Measurements from ENCODE around the gene CLTB. TPM values are rescaled to one million over a fixed set of nuclear protein-coding genes. Genes with fewer than 3 reads are reported as not detected.

Gene CLTB
- total RNA-seq, 2 experiments from 2014 or later = 69.5 to 73.2 TPM

GRCh38 chr5:176427971-176428370 lies 11.6 kb upstream of the CLTB start:
- DNase-seq (no peak), ATAC-seq (ENCODE audit: poor library complexity) (no peak)
- H3K4me1 Mint-ChIP-seq (ENCODE audit: low read depth) = no peaks in the 10 kb centered on the region
- peaks cover 6% of the 10 kb centered on the region for H3K27me3 Mint-ChIP-seq
- Histone ChIP-seq H3K4me3 (ENCODE audit: low read length) (no peak overlapping the region), H3K9me3 (ENCODE audit: control insufficient read depth in 1 of 2, insufficient read depth in 1 of 2, low read length in 2 of 2) (peaks cover 0 to 3% of the 10 kb centered on the region in 2 experiments), H3K36me3 (ENCODE audit: insufficient read depth, low read length) (no peaks in the 10 kb centered on the region), H3K27me3 (ENCODE audit: control insufficient read depth in 1 of 2, insufficient read depth in 2 of 2, low read length in 2 of 2) (no peaks in the 10 kb centered on the region), H3K27ac (ENCODE audit: low read depth in 1 of 2, low read length in 2 of 2) (no peak overlapping the region), H3K4me1 (ENCODE audit: insufficient read depth, low read length) (no peaks in the 10 kb centered on the region)
- TF ChIP-seq CTCF (IDR thresholded peaks at IDR 0.05) = no peak
- POLR2A ChIA-PET = no interaction called here
- H3K27ac Mint-ChIP-seq = no peak overlapping the region
- CTCF ChIA-PET = no interaction called here
- H3K9me3 Mint-ChIP-seq = no peaks in the 10 kb centered on the region
- intact Hi-C loops (cut with DNase I, micrococcal nuclease) = no loop called here
- H3K4me3 Mint-ChIP-seq = no peak overlapping the region
- H3K36me3 Mint-ChIP-seq (ENCODE audit: low read depth) = no peaks in the 10 kb centered on the region

GRCh38 chr5:176426876-176427275 lies 10.5 kb upstream of the CLTB start:
- Mint-ChIP-seq H3K4me3 (no peak overlapping the region), H3K36me3 (ENCODE audit: low read depth) (no peaks in the 10 kb centered on the region), H3K27me3 (peaks cover 5% of the 10 kb centered on the region), H3K27ac (no peak overlapping the region), H3K4me1 (ENCODE audit: low read depth) (no peaks in the 10 kb centered on the region), H3K9me3 (no peaks in the 10 kb centered on the region)
- Histone ChIP-seq H3K27me3 (ENCODE audit: control insufficient read depth in 1 of 2, insufficient read depth in 2 of 2, low read length in 2 of 2) (no peaks in the 10 kb centered on the region), H3K4me3 (ENCODE audit: low read length) (no peak overlapping the region), H3K4me1 (ENCODE audit: insufficient read depth, low read length) (no peaks in the 10 kb centered on the region), H3K9me3 (ENCODE audit: control insufficient read depth in 1 of 2, insufficient read depth in 1 of 2, low read length in 2 of 2) (peaks cover 0 to 3% of the 10 kb centered on the region in 2 experiments), H3K36me3 (ENCODE audit: insufficient read depth, low read length) (no peaks in the 10 kb centered on the region), H3K27ac (ENCODE audit: low read depth in 1 of 2, low read length in 2 of 2) (no peak overlapping the region)
- ChIA-PET CTCF (interaction anchor here (1.4 to 2.3 kb wide), 2 partner anchors 10 to 116 kb away, joined by 3 to 6 read pairs; partner anchors contain the start of gene CLTB), POLR2A (no interaction called here)
- no peak for TF ChIP-seq CTCF (IDR thresholded peaks at IDR 0.05)
- ATAC-seq (ENCODE audit: poor library complexity) (no peak), DNase-seq (no peak)
- intact Hi-C loops (cut with DNase I, micrococcal nuclease) = no loop called here

GRCh38 chr5:176425791-176426190 lies 9.5 kb upstream of the CLTB start:
- Histone ChIP-seq H3K4me3 (ENCODE audit: low read length) (no peak overlapping the region), H3K36me3 (ENCODE audit: insufficient read depth, low read length) (no peaks in the 10 kb centered on the region), H3K9me3 (ENCODE audit: control insufficient read depth in 1 of 2, insufficient read depth in 1 of 2, low read length in 2 of 2) (peaks cover 0 to 3% of the 10 kb centered on the region in 2 experiments), H3K27me3 (ENCODE audit: control insufficient read depth in 1 of 2, insufficient read depth in 2 of 2, low read length in 2 of 2) (no peaks in the 10 kb centered on the region), H3K4me1 (ENCODE audit: insufficient read depth, low read length) (no peaks in the 10 kb centered on the region), H3K27ac (ENCODE audit: low read depth in 1 of 2, low read length in 2 of 2) (no peak overlapping the region)
- Mint-ChIP-seq H3K9me3 (no peaks in the 10 kb centered on the region), H3K4me1 (ENCODE audit: low read depth) (no peaks in the 10 kb centered on the region), H3K36me3 (ENCODE audit: low read depth) (no peaks in the 10 kb centered on the region), H3K27ac (no peak overlapping the region), H3K27me3 (peaks cover 5% of the 10 kb centered on the region), H3K4me3 (no peak overlapping the region)
- DNase-seq (no peak), ATAC-seq (ENCODE audit: poor library complexity) (no peak)
- ChIA-PET CTCF (interaction anchor here (1.4 to 2.3 kb wide), 2 partner anchors 9 to 117 kb away, joined by 3 to 6 read pairs; partner anchors contain the start of gene CLTB), POLR2A (no interaction called here)
- intact Hi-C loops (cut with DNase I, micrococcal nuclease) = no loop called here
- TF ChIP-seq CTCF (IDR thresholded peaks at IDR 0.05) = no peak
